ENCODE results near the gene RAB11FIP3. TPM values are rescaled to one million over a fixed set of nuclear protein-coding genes. Genes with fewer than 3 reads are reported as not detected.
"Not testable (repeated sequence)": the region's sequence is repeated elsewhere in the genome, so short reads cannot be mapped to it uniquely, and the experiment has no call there.

Gene RAB11FIP3, protein sequence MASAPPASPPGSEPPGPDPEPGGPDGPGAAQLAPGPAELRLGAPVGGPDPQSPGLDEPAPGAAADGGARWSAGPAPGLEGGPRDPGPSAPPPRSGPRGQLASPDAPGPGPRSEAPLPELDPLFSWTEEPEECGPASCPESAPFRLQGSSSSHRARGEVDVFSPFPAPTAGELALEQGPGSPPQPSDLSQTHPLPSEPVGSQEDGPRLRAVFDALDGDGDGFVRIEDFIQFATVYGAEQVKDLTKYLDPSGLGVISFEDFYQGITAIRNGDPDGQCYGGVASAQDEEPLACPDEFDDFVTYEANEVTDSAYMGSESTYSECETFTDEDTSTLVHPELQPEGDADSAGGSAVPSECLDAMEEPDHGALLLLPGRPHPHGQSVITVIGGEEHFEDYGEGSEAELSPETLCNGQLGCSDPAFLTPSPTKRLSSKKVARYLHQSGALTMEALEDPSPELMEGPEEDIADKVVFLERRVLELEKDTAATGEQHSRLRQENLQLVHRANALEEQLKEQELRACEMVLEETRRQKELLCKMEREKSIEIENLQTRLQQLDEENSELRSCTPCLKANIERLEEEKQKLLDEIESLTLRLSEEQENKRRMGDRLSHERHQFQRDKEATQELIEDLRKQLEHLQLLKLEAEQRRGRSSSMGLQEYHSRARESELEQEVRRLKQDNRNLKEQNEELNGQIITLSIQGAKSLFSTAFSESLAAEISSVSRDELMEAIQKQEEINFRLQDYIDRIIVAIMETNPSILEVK
- total RNA-seq = 10 to 100 TPM; 19.9 to 43.8 TPM

DNA sequence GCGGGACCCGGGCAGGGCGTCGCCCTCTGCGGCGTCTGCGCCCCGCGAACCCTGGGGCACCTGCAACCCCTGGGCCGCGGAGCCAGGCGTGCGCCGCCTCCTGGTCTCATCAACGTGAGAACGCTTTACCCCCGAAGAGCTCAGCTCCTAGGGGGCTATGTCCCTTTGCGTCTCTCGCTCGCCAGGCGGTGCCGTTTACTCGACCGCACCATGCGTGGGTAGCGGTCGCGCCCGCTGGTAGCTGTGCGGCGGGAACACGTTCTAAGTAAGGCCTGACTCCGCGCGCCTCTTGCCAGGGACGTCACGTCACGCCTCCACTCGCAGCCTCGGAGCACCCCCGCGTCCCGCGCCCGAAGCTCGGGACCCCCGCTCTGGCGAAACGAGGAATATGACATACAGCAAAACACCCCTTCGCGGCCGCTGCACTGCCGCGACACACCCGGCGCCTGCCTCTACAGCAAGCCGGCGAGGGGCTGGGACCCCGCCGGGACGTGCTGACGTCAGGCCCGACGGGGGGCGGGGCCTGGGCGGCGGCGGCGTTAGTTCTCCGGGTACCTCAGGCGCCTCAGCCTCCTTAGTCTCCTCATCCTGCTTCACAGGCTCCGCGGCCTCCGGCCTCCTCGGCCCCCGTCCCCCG, at the start of gene RAB11FIP3:
TSS of gene RAB11FIP3 (plus strand) at position 568 of the 637 bp plus-strand sequence. CDS start 358 bp downstream, outside the sequence.
- TF ChIP-seq, protein P1, sequence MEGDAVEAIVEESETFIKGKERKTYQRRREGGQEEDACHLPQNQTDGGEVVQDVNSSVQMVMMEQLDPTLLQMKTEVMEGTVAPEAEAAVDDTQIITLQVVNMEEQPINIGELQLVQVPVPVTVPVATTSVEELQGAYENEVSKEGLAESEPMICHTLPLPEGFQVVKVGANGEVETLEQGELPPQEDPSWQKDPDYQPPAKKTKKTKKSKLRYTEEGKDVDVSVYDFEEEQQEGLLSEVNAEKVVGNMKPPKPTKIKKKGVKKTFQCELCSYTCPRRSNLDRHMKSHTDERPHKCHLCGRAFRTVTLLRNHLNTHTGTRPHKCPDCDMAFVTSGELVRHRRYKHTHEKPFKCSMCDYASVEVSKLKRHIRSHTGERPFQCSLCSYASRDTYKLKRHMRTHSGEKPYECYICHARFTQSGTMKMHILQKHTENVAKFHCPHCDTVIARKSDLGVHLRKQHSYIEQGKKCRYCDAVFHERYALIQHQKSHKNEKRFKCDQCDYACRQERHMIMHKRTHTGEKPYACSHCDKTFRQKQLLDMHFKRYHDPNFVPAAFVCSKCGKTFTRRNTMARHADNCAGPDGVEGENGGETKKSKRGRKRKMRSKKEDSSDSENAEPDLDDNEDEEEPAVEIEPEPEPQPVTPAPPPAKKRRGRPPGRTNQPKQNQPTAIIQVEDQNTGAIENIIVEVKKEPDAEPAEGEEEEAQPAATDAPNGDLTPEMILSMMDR (IDR thresholded peaks at IDR 0.05) = peak in 1 of 2 donors; percentile 48
- H3K27ac ChIP-seq = peak within 1 kb of the TSS; percentile 95 to 96
- H3K9me3 ChIP-seq = no peaks in the 10 kb centered on the region
- H3K27me3 ChIP-seq = no peaks in the 10 kb centered on the region
- H3K4me1 ChIP-seq = peaks cover 0 to 39% of the 10 kb centered on the region in 2 donors
- peak; percentile 87 for DNase-seq (ENCODE audit: low spot score)
- peak within 1 kb of the TSS; percentile 71 to 73 for H3K4me3 ChIP-seq
- no peaks in the 10 kb centered on the region for H3K36me3 ChIP-seq

DNA sequence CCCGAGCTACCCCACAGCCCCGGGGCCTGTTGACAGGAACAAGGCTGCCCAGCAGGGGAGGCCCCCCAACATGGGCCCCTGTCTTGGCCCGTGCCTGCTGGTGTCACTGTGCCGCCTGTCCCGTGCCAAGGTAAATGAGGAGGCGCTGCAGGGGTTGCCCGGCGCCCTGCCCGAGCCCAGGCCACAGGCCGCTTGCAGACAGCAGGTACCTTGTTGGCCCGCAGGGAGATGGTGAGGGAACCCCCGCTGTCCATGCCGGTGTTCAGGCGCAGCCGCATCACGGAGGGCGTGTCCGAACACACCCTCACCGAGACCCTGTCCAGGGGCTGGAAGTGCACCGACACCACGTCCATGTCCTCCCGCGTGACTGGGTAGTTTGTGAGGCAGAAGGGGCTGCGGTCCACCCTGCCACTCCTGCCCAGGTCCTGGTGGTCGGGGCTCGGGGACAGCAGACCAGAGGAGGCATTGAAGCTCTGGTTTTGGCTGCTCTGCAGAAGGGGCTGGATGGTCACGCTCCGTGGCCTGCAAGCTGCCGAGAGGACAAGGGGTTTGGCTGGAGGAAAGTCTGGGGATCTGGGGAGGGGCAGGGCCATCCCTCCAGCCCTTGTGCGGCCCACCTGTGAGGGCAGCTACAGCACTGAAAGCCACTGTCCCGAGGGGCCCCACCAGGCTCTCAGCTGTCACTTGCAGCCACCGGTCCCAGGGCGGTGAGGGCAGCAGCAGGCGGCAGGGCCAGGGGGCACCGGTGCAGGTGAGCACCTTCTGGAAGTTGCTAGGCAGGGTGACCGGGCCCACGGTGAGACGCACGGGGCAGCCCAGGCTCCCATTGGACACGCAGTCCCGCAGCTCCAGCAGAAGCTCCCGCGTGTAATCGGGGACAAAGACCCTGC, 49.3 kb upstream of the RAB11FIP3 start:
- H3K9me3 ChIP-seq = no peaks in the 10 kb centered on the region
- no peaks in the 10 kb centered on the region for H3K27me3 ChIP-seq
- peaks cover 46% of the 10 kb centered on the region for H3K36me3 ChIP-seq
- H3K27ac ChIP-seq = no peak overlapping the region
- no peak for DNase-seq (ENCODE audit: low spot score)
- H3K4me3 ChIP-seq = no peak overlapping the region
- TF ChIP-seq, protein P1 (IDR thresholded peaks at IDR 0.05) = no peak
- H3K4me1 ChIP-seq = peaks cover 0 to 26% of the 10 kb centered on the region in 2 donors

DNA sequence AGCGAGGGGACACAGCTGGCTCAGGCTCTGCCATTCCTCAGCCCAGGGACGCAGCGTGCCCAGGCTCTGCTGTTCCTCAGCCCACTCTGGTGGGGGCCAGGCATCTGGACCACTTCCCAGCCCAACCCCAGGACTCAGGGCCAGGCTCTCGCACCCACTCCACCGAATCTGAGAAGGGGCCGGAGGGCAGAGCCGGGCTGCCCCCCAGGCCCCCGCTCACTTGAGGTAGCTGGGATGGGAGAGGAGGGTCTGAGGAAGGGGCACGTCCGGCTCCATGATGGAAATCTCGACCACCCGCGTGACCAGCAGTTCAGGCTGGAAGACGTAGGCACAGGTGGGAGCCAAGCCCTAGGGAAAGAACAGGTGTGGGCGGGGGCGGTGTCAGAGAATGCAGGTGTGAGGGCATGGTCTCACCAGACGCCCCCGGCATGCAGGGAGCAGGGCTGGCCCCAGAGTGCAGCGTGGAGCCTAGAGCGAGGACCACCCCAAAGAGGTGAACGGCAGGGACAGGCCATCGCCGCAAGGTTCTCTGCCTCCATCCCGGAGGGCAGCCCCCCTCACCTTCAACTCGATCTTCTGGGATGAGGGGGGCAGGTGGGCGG, 48.5 kb upstream of the RAB11FIP3 start:
- DNase-seq (ENCODE audit: low spot score) = no peak
- no peaks in the 10 kb centered on the region for H3K27me3 ChIP-seq
- H3K9me3 ChIP-seq = no peaks in the 10 kb centered on the region
- no peak overlapping the region for H3K4me3 ChIP-seq
- no peak overlapping the region for H3K27ac ChIP-seq
- H3K36me3 ChIP-seq = peaks cover 40% of the 10 kb centered on the region
- peaks cover 0 to 26% of the 10 kb centered on the region in 2 donors for H3K4me1 ChIP-seq
- TF ChIP-seq, protein P1 (IDR thresholded peaks at IDR 0.05) = no peak

DNA sequence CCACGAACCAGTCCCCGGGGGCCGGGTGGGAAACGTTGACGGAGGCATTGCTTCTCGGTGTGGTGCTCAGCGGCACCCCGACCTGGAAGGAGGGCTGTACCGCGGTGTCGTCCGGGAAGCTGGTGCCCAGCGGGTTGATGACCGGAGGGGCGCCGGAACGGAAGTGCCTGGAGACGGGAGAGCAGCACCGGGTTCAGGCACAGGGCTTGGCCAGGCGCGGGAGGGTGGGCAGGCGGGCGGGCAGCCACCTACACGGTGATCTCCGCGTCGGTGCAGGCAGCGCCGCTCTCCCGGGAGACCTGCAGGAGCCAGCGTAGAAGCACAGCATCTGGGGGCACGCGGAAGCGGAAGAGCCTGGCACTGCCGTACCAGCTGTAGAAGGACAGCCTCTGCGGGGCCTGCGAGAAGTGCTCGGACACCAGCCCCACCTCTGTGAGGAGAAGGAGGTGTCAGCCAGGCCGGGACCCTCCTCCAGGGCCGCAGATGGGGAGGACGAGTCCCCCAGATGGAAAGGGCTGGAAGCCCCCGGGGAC, 48.0 kb upstream of the RAB11FIP3 start:
- no peaks in the 10 kb centered on the region for H3K27me3 ChIP-seq
- DNase-seq (ENCODE audit: low spot score) = no peak
- H3K9me3 ChIP-seq = no peaks in the 10 kb centered on the region

DNA sequence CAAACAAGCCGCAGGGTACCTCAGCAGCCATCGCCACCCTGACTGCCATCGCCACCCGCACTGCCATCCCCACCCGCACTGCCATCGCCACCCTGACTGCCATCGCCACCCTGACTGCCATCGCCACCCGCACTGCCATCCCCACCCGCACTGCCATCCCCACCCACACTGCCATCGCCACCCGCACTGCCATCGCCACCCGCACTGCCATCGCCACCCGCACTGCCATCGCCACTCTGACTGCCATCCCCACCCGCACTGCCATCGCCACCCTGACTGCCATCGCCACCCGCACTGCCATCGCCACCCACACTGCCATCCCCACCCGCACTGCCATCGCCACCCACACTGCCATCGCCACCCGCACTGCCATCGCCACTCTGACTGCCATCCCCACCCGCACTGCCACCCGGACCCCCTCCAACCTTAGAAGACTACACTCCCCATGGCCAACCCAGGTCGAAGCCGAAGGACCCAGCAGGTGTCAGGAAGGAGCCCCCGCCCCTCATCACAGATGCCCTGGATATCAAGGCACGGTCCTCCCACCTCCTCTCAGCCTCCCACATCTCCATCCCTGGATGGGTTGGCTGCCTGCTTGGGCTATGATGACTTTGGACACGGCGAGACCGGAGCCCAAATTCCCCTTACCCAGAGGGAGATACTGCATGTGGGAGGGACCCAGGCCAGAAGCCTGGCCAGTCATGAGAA, 47.2 kb upstream of the RAB11FIP3 start:
- Histone ChIP-seq H3K4me1 (peaks cover 0 to 37% of the 10 kb centered on the region in 2 donors), H3K36me3 (peaks cover 38% of the 10 kb centered on the region)
- H3K27ac ChIP-seq; H3K27me3 ChIP-seq; H3K4me3 ChIP-seq; DNase-seq (ENCODE audit: low spot score); H3K9me3 ChIP-seq: not testable (repeated sequence)

More for the DNA sequence above, 48.0 kb upstream of the RAB11FIP3 start:
- Histone ChIP-seq H3K4me3 (no peak overlapping the region), H3K27ac (no peak overlapping the region), H3K4me1 (peaks cover 0 to 29% of the 10 kb centered on the region in 2 donors), H3K36me3 (peaks cover 39% of the 10 kb centered on the region)
- TF ChIP-seq, protein P1 (IDR thresholded peaks at IDR 0.05) = no peak

Data from right atrium auricular region (tissue), 2 donors.